ENCODE results near the gene THAP11. TPM values are rescaled to one million over a fixed set of nuclear protein-coding genes. Genes with fewer than 3 reads are reported as not detected.
"Not testable (repeated sequence)": the region's sequence is repeated elsewhere in the genome, so short reads cannot be mapped to it uniquely, and the experiment has no call there.

The THAP11 gene
- total RNA-seq, 1 donor from 2014 or later: 21.7 TPM

DNA sequence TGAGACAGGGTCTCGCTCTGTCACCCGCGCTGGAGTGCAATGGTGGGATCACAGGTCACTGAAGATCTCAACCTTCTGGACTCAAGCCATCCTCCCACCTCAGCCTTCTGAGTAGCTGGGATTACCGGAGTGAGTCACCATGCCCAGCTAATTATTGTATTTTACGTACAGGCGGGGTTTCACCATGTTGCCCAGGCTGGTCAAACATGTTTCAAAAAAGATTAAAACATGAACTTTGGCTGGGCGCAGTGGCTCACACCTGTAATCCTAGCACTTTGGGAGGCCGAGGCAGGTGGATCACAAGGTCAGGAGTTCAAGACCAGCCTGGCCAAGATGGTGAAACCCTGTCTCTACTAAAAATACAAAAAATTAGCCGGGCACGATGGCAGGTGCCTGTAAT lies 4.9 kb upstream of the THAP11 start:
- not testable (repeated sequence) for DNase-seq

DNA sequence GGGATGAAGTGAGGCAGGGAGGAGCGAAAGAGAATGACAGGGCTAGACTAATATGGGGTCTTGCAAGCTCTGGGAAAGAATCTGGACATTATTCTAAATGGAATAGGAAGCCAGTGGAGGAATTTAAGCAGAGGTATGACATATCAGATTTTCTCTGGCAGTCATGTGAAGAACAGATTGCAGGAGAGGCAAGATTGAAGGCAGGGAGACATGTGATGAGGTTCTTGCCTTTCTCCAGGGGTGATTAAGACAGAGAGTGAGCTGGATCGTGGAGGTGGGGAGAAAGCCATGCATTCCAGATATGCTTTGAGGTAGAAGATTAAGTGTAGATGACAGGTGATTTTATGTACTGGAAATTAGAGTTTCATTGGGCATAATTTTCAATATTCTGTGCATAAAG lies 4.3 kb upstream of the THAP11 start:
- DNase-seq: no peak

DNA sequence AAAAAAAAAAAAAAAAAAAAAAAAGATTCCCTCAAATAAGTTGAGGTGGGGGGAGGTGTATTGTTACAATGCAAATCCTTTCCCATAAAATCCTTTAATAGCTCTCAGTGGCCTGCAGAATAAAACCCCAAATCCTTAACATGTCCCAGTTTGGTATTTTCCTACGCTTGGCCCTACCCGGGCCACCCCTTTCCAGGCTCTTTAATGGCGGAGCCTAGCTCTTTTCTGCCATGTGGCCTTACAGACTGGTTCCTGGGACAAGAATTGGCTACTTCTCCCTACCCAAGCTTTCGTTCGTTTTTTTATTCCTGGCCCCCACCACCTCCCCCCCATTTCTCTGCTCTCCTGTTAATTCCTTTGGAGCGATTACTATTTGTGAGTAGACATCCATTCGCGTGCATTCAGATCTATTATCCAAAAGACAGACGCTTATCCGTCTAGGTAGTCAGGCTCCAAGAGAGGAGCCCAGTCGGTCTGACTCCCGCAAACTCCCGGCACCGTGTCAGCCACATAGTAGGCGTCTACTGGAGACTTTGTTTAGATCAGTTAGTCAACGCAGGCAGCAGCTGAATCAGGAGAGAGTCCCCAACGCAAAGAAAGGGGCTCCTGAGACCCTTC lies 813 bp upstream of the THAP11 start:
- no peak for DNase-seq

DNA sequence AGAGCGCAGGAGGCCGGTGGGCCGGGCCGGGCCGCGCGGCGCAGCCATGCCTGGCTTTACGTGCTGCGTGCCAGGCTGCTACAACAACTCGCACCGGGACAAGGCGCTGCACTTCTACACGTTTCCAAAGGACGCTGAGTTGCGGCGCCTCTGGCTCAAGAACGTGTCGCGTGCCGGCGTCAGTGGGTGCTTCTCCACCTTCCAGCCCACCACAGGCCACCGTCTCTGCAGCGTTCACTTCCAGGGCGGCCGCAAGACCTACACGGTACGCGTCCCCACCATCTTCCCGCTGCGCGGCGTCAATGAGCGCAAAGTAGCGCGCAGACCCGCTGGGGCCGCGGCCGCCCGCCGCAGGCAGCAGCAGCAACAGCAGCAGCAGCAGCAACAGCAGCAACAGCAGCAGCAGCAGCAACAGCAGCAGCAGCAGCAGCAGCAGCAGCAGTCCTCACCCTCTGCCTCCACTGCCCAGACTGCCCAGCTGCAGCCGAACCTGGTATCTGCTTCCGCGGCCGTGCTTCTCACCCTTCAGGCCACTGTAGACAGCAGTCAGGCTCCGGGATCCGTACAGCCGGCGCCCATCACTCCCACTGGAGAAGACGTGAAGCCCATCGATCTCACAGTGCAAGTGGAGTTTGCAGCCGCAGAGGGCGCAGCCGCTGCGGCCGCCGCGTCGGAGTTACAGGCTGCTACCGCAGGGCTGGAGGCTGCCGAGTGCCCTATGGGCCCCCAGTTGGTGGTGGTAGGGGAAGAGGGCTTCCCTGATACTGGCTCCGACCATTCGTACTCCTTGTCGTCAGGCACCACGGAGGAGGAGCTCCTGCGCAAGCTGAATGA lies 606 bp downstream of the THAP11 start:
- peak; percentile 49 for DNase-seq

- no peak for DNase-seq
These were observed 1.2 kb downstream of the THAP11 start for GRCh38 chr16:67843343-67843765.

GRCh38 chr16:67844497-67844896 lies 2.4 kb downstream of the THAP11 start:
- DNase-seq: no peak

GRCh38 chr16:67845291-67846062 lies 3.4 kb downstream of the THAP11 start:
- DNase-seq: no peak

DNA sequence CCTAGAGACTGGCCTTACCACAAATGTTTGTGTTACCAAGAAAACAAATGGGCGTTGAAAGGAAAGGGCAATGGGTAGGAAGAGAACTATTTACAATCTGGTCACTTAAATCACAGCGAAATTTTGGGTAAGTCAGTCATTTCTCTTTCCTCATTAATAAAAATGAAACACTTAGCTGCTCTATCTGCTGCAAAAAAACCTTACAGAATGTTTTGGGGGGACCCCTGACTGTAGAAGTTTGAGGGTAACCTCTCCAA lies 3.9 kb downstream of the THAP11 start:
- no peak for DNase-seq

DNA sequence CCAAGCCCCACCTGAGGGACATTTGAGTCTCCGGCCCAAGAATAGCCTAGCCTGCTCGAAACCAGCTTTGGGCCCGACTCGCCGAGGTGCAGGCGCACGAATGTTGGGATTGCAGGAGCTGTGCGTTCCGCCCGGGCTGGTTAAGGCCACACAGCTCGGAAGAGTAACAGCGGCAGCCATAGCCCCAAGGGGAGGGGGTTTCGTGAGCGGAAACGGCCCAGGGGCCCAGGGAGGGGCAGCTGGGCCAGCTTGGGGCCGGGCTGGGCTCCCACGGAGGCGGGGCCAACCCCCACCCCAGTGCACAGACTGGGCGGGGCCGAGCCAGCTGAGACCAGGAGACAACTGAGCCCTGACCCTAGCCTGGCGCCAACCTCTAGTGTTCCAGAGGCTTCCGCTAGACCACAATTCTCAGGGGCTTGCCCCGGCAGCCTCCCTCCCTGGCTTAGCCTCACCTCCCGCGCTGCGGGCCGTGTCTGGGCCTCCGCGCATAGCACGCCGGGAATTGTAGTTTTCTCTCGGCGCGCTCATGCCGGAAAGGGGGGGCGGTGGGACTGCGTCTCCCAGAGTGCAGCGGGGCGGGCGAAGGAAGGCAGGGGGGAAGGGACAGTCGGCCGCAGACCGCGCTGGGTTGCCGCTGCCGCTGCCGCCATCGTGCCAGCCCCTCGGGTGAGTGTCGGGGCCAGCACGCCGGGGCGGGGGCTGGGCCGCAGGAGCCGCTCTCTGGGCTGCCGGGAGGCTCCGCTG lies 4.4 kb downstream of the THAP11 start, which contains the start of gene NUTF2:
TSS of gene NUTF2 (plus strand) at position 614 of the 744 bp plus-strand sequence. CDS start 18,198 bp downstream, outside the sequence.
- DNase-seq: peak; percentile 95

DNA sequence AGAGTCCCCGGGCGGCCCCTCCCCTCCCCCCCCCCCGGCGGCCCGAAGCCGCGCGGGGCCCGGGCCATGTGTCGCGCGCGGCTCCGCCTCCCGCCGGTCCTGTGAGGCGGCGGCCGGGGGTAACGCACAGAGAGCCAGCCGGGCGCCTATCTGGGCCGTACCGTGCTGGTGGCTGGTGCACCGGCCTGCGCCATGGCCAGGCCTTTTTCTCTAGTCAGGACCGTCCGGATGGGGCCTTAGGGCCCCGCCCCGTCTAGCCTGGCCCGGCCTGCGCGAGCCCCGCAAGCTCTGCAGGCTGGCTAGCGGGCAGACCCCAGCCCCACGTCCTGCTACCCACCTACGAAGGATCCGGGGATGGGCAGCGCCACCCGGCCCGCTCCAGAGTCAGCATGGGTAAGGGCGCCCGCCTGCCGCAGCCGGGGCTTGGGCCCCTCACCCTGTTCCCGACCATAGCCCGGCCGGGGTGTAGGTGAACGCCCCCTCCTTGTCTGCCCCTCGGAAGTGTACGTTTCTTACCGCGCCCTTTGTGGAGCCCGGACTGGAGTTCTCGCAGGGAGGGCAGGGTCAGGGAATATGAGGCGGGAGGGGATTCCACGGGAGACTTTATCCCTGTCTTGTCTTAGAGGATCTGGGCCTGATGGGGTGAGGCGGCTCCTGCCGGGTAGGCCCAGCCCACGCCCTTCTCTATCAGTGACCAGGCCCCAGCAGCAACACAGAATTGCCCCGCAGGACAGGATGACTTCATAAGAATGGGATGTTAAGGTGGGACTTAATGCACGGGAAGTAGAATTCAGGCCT lies 5.1 kb downstream of the THAP11 start, which contains the start of gene CENPT:
TSS of gene CENPT (minus strand) at position 630 of the 798 bp plus-strand sequence. CDS start 13,834 bp downstream, outside the sequence.
- no peak for DNase-seq

- DNase-seq: no peak
These were observed 6.0 kb downstream of the THAP11 start for GRCh38 chr16:67848118-67848517.

DNA sequence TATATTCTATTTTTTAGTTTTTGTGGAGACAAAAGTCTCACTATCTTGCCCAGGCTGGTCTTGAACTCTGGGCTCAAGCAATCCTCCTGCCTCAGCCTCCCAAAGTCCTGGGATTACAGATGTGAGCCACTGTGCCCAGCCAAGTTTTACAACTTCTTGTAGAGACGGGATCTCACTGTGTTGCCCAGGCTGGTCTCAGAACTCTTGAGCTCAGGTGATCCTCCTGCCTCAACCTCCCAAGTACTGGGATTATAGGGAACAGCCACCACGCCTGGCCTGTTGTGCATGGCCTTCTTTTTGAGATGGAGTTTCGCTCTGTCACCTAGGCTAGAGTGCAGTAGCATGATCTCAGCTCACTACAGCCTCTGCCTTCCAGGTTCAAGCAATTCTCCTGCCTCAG lies 11.6 kb downstream of the THAP11 start:
- no peak for DNase-seq

GRCh38 chr16:67855789-67856188 lies 13.7 kb downstream of the THAP11 start:
- DNase-seq: no peak

DNA sequence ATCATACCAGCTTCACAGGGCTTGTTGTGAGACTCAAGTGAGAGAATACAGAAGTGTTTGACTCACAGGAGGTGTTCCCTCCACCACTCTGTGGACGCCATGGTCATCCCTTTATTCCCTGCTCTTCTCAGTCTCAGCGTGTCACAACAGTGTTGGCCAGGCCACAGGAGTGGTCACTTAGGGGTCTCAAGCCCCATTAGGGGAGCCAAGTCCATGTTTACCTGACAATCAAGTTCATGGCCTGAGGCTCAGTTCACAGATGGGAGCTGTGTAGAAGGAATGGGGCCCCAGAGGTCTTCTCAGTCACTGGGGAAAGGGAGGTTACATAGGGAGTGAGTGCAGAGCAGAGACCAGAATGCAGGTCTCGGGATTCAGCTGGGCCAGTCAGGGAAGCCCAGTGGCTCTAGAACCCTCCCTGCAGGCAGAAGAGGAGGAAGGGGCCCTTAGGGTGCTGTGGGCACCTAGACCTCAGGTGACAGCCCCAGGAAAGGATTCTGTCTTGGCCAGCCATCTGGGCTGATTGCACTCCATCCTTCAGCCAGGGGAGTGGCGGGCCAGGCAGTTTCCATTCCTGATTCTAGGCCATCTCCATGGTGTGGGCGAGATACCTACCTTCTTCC lies 14.9 kb downstream of the THAP11 start:
- no peak for DNase-seq

GRCh38 chr16:67857547-67858233 lies 15.6 kb downstream of the THAP11 start:
- DNase-seq: no peak

DNA sequence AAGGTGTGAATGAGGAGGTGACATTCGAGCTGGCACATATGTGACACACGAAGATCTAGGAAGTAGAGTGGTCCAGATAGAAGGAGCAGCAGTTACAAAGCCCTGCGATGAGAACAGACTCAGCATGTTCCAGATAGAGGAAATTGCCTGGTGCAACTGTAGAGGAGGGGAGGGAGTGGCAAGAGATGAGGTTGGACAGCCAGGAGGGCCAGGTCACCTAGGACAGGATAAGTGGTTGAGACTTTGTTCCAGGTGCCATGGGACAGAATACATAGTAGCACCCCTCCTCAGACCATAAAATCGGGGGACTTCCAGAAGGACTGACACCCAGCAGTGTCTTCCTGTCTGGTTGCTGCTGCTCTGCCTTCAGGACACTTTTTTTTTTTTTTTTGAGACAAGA lies 16.4 kb downstream of the THAP11 start:
- no peak for DNase-seq

GRCh38 chr16:67860589-67861398 lies 18.7 kb downstream of the THAP11 start:
- DNase-seq: no peak

GRCh38 chr16:67861877-67862276 lies 19.8 kb downstream of the THAP11 start:
- no peak for DNase-seq
